Loucy (cell line): ENCODE results near the gene PRRX2.

Experiments used
- H2AFZ ChIP-seq: fragments of 200-600 bp; sonication (generic); 2 replicates; pipeline ENCODE4 v1.6.0; 2016; ENCODE audit warnings: antibody characterized with exemption, mild to moderate bottlenecking, low read length, moderate library complexity
- H3F3A ChIP-seq: fragments of 200-600 bp; 2 replicates; pipeline ENCODE4 v1.6.0; 2016; ENCODE audit warnings: antibody characterized with exemption, low read depth, mild to moderate bottlenecking
- H3K27me3 ChIP-seq: fragments of 200-600 bp; sonication (generic); 2 replicates; pipeline ENCODE4 v1.6.1; 2014; ENCODE audit warnings: low read length, mild to moderate bottlenecking; ENCODE audit not compliant: insufficient read depth, poor library complexity, severe bottlenecking
- H3K36me3 ChIP-seq: fragments of 200-600 bp; sonication (generic); 2 replicates; pipeline ENCODE4 v1.6.1; 2016; ENCODE audit warnings: low read length; ENCODE audit not compliant: insufficient read depth
- H3K4me1 ChIP-seq: fragments of 200-600 bp; sonication (generic); 2 replicates; pipeline ENCODE4 v1.5.1; 2014; ENCODE audit warnings: low read length, mild to moderate bottlenecking; ENCODE audit not compliant: insufficient read depth, poor library complexity, severe bottlenecking
- H3K4me2 ChIP-seq: fragments of 200-600 bp; sonication (generic); 2 replicates; pipeline ENCODE4 v1.6.0; 2014; ENCODE audit warnings: antibody characterized with exemption, low read length, low read depth, mild to moderate bottlenecking; ENCODE audit not compliant: poor library complexity, severe bottlenecking
- H3K4me3 ChIP-seq: fragments of 200-600 bp; sonication (generic); 2 replicates; pipeline ENCODE4 v1.5.1; 2014; ENCODE audit warnings: low read length, mild to moderate bottlenecking, mixed read lengths; ENCODE audit not compliant: poor library complexity, severe bottlenecking
- H3K79me2 ChIP-seq: fragments of 200-600 bp; sonication (generic); 2 replicates; pipeline ENCODE4 v1.6.1; 2014; ENCODE audit warnings: low read length; ENCODE audit not compliant: insufficient read depth
- H3K9ac ChIP-seq: fragments of 200-600 bp; sonication (generic); 2 replicates; pipeline ENCODE4 v1.6.0; 2014; ENCODE audit warnings: mild to moderate bottlenecking, low read depth, low read length, moderate library complexity; ENCODE audit not compliant: poor library complexity, severe bottlenecking
- H3K9me2 ChIP-seq: fragments of 200-600 bp; sonication (generic); replicated peaks from 2 replicates; pipeline ENCODE4 v1.6.1; 2016; ENCODE audit warnings: low read depth, low read length, mixed read lengths
- H3K9me3 ChIP-seq: fragments of 200-600 bp; sonication (generic); 2 replicates; pipeline ENCODE4 v1.6.1; 2014; ENCODE audit warnings: mild to moderate bottlenecking, antibody characterized with exemption, low read length, low read depth; ENCODE audit not compliant: insufficient read depth
- H4K20me1 ChIP-seq: fragments of 200-600 bp; sonication (generic); 2 replicates; pipeline ENCODE4 v1.6.0; 2014; ENCODE audit warnings: antibody characterized with exemption, low read length, mild to moderate bottlenecking; ENCODE audit not compliant: insufficient read depth, poor library complexity, severe bottlenecking
- CTCF ChIP-seq: fragments of 200-600 bp; sonication (generic); conservative IDR thresholded peaks from 2 replicates; pipeline ENCODE4 v1.5.1; 2014; ENCODE audit warnings: mild to moderate bottlenecking, antibody characterized with exemption, low read length
- EZH2phosphoT487 ChIP-seq: fragments of 200-600 bp; IDR thresholded peaks from 2 replicates; pipeline ENCODE4 v1.6.1; 2018; ENCODE audit warnings: antibody characterized with exemption, mild to moderate bottlenecking, moderate library complexity, borderline replicate concordance

Gene PRRX2

GRCh38 chr9:129755151-129755550, 89.7 kb downstream of the PRRX2 start:
- Histone ChIP-seq H2AFZ (no peak overlapping the region), H3K9me3 (no peaks in the 10 kb centered on the region), H3K27me3 (no peaks in the 10 kb centered on the region), H3F3A (no peaks in the 10 kb centered on the region), H3K9ac (no peak overlapping the region), H3K4me1 (no peaks in the 10 kb centered on the region), H4K20me1 (no peaks in the 10 kb centered on the region), H3K9me2 (no peaks in the 10 kb centered on the region), H3K36me3 (no peaks in the 10 kb centered on the region), H3K4me2 (no peak overlapping the region), H3K79me2 (no peaks in the 10 kb centered on the region), H3K4me3 (no peak overlapping the region)
- TF ChIP-seq EZH2phosphoT487 (no peak), CTCF (no peak)

GRCh38 chr9:129756191-129756590, 90.7 kb downstream of the PRRX2 start:
- Histone ChIP-seq H3K4me2 (no peak overlapping the region), H3K9me3 (no peaks in the 10 kb centered on the region), H3K79me2 (no peaks in the 10 kb centered on the region), H2AFZ (no peak overlapping the region), H3K4me3 (no peak overlapping the region), H3K36me3 (no peaks in the 10 kb centered on the region), H3K4me1 (no peaks in the 10 kb centered on the region), H3F3A (no peaks in the 10 kb centered on the region), H3K27me3 (no peaks in the 10 kb centered on the region), H3K9ac (no peak overlapping the region), H4K20me1 (no peaks in the 10 kb centered on the region), H3K9me2 (no peaks in the 10 kb centered on the region)
- TF ChIP-seq CTCF (no peak), EZH2phosphoT487 (no peak)

GRCh38 chr9:129757045-129757444, 91.6 kb downstream of the PRRX2 start:
- Histone ChIP-seq H3F3A (no peaks in the 10 kb centered on the region), H3K79me2 (no peaks in the 10 kb centered on the region), H3K4me3 (no peak overlapping the region), H2AFZ (no peak overlapping the region), H3K4me1 (no peaks in the 10 kb centered on the region), H3K9ac (no peak overlapping the region), H3K27me3 (no peaks in the 10 kb centered on the region), H3K4me2 (no peak overlapping the region), H3K36me3 (no peaks in the 10 kb centered on the region), H3K9me2 (no peaks in the 10 kb centered on the region), H3K9me3 (no peaks in the 10 kb centered on the region), H4K20me1 (no peaks in the 10 kb centered on the region)
- TF ChIP-seq EZH2phosphoT487 (no peak), CTCF (no peak)
